HepG2 (cell line): Measurements from ENCODE around the gene DMXL1. TPM values are rescaled to one million over a fixed set of nuclear protein-coding genes. Genes with fewer than 3 reads are reported as not detected.

Experiments used
- ATAC-seq: fragments of 200-7000 bp; cut with Tn5 transposase; 3 replicates; pipeline ENCODE4 v1.9.1; 2020; ENCODE audit warnings: mild to moderate bottlenecking, moderate library complexity
- BruUV-seq: library from RNA; stranded (reverse); fragments of 400-500 nt; replicated peaks from 2 replicates; lab custom pipeline; 2021; lab: Mats Ljungman, UMichigan
- CTCF ChIA-PET: fragments of 300-600 bp; formaldehyde crosslinking; extraction: SDS; loops from one replicate; lab custom pipeline; 2021; ENCODE audit warnings: low total read pairs, inconsistent platforms, low intra/inter-chr PET ratio; lab: Yijun Ruan, JAX
- POLR2A ChIA-PET: fragments of 350-600 bp; sonication (Branson Sonifier 250); formaldehyde crosslinking; loops from one replicate; lab custom pipeline; 2020; ENCODE audit warnings: antibody characterized with exemption, inconsistent platforms; lab: Yijun Ruan, JAX
- DNase-seq: peaks from one replicate; pipeline ENCODE4 v3.0.0-alpha.2; 2015; ENCODE audit warnings: low spot score
- FAIRE-seq: peaks from 3 replicates; lab custom pipeline; 2011; peaks lifted over from hg19 to GRCh38; lab: Jason Lieb, UNC
- H2AFZ ChIP-seq: one replicate; pipeline ENCODE4 v1.6.1; 2011; ENCODE audit warnings: low read length, inconsistent platforms
- H3K27ac ChIP-seq: fragments of 300-600 bp; 3 replicates; pipeline ENCODE4 v1.8.0; 2011; ENCODE audit warnings: mixed run types, mild to moderate bottlenecking, mixed read lengths, low read length, inconsistent platforms; ENCODE audit not compliant: insufficient read depth; ENCODE audit errors: extremely low read length
- H3K27me3 ChIP-seq, 2 experiments: fragments of 200-600 bp in 1 of 2; 2 replicates in 1 of 2; 3 replicates in 1 of 2; pipeline versions ENCODE4 v1.6.0 to v1.8.0; 2011; ENCODE audit warnings: low read length in 2 of 2, mild to moderate bottlenecking in 2 of 2, moderate library complexity in 2 of 2, inconsistent platforms in 1 of 2; ENCODE audit not compliant: insufficient read depth in 2 of 2, control insufficient read depth in 1 of 2
- H3K36me3 ChIP-seq, 2 experiments: fragments of 200-600 bp in 1 of 2; replicated peaks in 1 of 2; 2 replicates in 1 of 2; 3 replicates in 1 of 2; pipeline versions ENCODE4 v1.5.1 to v1.8.0; 2011; ENCODE audit warnings: low read length in 2 of 2, inconsistent platforms in 1 of 2; ENCODE audit not compliant: insufficient read depth in 2 of 2, control insufficient read depth in 1 of 2
- H3K4me1 ChIP-seq: 2 replicates; pipeline ENCODE4 v1.5.1; 2012; ENCODE audit warnings: low read length, inconsistent platforms; ENCODE audit not compliant: insufficient read depth
- H3K4me2 ChIP-seq: 2 replicates; pipeline ENCODE4 v1.6.0; 2011; ENCODE audit warnings: low read depth, low read length, inconsistent platforms
- H3K4me3 ChIP-seq, 3 experiments: fragments of 200-600 bp in 1 of 3; sonication (generic), shearing (Covaris generic) in 1 of 3; replicated peaks in 1 of 3; 2 replicates each; pipeline ENCODE4 v1.5.1; 2011 to 2016; ENCODE audit warnings: low read length in 3 of 3, inconsistent platforms in 2 of 3, low read depth in 2 of 3, mild to moderate bottlenecking in 2 of 3, control low read depth in 1 of 3, mixed read lengths in 1 of 3; ENCODE audit not compliant: insufficient read depth in 1 of 3
- H3K79me2 ChIP-seq: one replicate; pipeline ENCODE4 v1.6.1; 2011; ENCODE audit warnings: low read length, inconsistent platforms; ENCODE audit not compliant: insufficient read depth
- H3K9ac ChIP-seq: 2 replicates; pipeline ENCODE4 v1.6.0; 2011; ENCODE audit warnings: mild to moderate bottlenecking, low read depth, low read length, inconsistent platforms; ENCODE audit not compliant: insufficient read depth
- H3K9me3 ChIP-seq: 2 replicates; pipeline ENCODE4 v1.5.1; 2012; ENCODE audit warnings: mild to moderate bottlenecking, low read length
- H4K20me1 ChIP-seq: 2 replicates; pipeline ENCODE4 v1.6.0; 2011; ENCODE audit warnings: inconsistent platforms, mild to moderate bottlenecking, low read length, moderate library complexity; ENCODE audit not compliant: insufficient read depth
- RARG ChIP-seq: sonication (generic); formaldehyde crosslinking; IDR thresholded peaks from 2 replicates; pipeline ENCODE4 v1.4.0; 2020; ENCODE audit warnings: low read depth, mild to moderate bottlenecking, missing genetic modification reagents
- ZKSCAN5 ChIP-seq: sonication (generic); formaldehyde crosslinking; IDR thresholded peaks from 2 replicates; pipeline ENCODE4 v1.5.1; 2020; ENCODE audit warnings: mild to moderate bottlenecking, missing genetic modification reagents
- ZNF292 ChIP-seq: sonication (generic); formaldehyde crosslinking; IDR thresholded peaks from 2 replicates; pipeline ENCODE4 v1.8.1; 2022; ENCODE audit warnings: mild to moderate bottlenecking, low read depth, missing genetic modification reagents, borderline replicate concordance
- WGBS: methylation state at CpG from one replicate; pipeline ENCODE4 v1.1.6; 2017; ENCODE audit warnings: low lambda C conversion rate; 5-methylcytosine and 5-hydroxymethylcytosine counted together
- in situ Hi-C: cut with HindIII; loops from 2 replicates; pipeline ENCODE4 v1.10.0; 2017; ENCODE audit warnings: low pct_unique_long_range_greater_than_20kb; ENCODE audit not compliant: extremely low pct_ligation_motif_present
- intact Hi-C: fragments of 100-400 bp; cut with micrococcal nuclease; formaldehyde crosslinking; loops from one replicate; pipeline ENCODE4 v1.10.0; 2022; ENCODE audit not compliant: unreplicated experiment
- polyA plus RNA-seq, 8 experiments: library from polyadenylated mRNA; depleted of rRNA in 3 of 8; stranded (reverse) in 7 of 8; unstranded in 1 of 8; fragments of >200 nt; fragmentation: Illumina TruSeq in 4 of 8; extraction: Trizol in 4 of 8; gene quantifications; 2 replicates each; pipeline versions ENCODE4 v1.2.1 to v1.2.3, GENCODE V29; 2011 to 2016; ENCODE audit warnings: low read depth in 4 of 8, missing spikeins in 1 of 8, mixed read lengths in 1 of 8; ENCODE audit not compliant: insufficient read depth in 1 of 8
- total RNA-seq, 5 experiments: library from RNA; depleted of rRNA; stranded (reverse); fragments of >200 nt; fragmentation: Illumina TruSeq; extraction: Trizol; gene quantifications; 2 replicates each; pipeline ENCODE4 v1.2.3, GENCODE V29; 2016; ENCODE audit warnings: low read depth in 1 of 5
- TF ChIP-seq, protein P1 (sequence below): sonication (generic); formaldehyde crosslinking; IDR thresholded peaks from 2 replicates; pipeline ENCODE4 v1.8.1; 2023; ENCODE audit warnings: mild to moderate bottlenecking, inconsistent platforms, moderate library complexity, missing genetic modification reagents, borderline replicate concordance
- TF ChIP-seq, protein P2 (sequence below): IDR thresholded peaks from 2 replicates; pipeline ENCODE4 v1.6.1; 2016; ENCODE audit warnings: mild to moderate bottlenecking
- TF ChIP-seq, protein P3 (sequence below): IDR thresholded peaks from 2 replicates; pipeline ENCODE4 v1.6.1; 2016; ENCODE audit warnings: low read depth, borderline replicate concordance

DMXL1 gene
- total and polyA plus RNA-seq, 2 of the 13 experiments (the other 11 are each of a cell fraction or from before 2014, with no cell fraction given) = 6.9 to 18.6 TPM

DNA sequence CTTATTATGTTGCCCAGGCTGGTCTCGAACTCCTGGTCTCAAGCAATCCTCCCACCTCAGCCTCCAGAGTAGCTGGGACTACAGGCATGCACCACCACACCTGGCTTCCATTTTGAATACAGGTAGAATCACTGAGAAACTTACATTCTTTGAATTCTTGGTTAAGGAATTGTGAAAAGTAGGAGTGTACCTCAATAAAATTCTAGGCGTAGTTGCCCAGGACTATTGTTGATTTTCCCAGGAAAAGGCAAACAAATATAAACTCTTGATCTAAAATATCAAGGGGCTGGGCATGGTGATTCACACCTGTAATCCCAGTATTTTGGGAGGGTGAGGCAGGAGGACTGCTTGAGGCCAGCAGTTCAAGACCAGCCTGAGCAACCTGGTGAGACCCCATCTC is 16.8 kb upstream of the DMXL1 start:
- Histone ChIP-seq H3K27me3 (no peaks in the 10 kb centered on the region), H2AFZ (no peak overlapping the region)
- 63% methylated on average over 2 of the region's 2 CpGs for WGBS
- no peak for DNase-seq
- TF ChIP-seq ZNF292 (CRISPR knock-in tag) (no peak), ZKSCAN5 (no peak), RARG (CRISPR knock-in tag) (no peak)
- TF ChIP-seq, protein P1, sequence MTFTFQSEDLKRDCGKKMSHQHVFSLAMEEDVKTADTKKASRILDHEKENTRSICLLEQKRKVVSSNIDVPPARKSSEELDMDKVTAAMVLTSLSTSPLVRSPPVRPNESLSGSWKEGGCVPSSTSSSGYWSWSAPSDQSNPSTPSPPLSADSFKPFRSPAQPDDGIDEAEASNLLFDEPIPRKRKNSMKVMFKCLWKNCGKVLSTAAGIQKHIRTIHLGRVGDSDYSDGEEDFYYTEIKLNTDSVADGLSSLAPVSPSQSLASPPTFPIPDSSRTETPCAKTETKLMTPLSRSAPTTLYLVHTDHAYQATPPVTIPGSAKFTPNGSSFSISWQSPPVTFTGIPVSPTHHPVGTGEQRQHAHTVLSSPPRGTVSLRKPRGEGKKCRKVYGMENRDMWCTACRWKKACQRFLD = no peak
- TF ChIP-seq, protein P2, sequence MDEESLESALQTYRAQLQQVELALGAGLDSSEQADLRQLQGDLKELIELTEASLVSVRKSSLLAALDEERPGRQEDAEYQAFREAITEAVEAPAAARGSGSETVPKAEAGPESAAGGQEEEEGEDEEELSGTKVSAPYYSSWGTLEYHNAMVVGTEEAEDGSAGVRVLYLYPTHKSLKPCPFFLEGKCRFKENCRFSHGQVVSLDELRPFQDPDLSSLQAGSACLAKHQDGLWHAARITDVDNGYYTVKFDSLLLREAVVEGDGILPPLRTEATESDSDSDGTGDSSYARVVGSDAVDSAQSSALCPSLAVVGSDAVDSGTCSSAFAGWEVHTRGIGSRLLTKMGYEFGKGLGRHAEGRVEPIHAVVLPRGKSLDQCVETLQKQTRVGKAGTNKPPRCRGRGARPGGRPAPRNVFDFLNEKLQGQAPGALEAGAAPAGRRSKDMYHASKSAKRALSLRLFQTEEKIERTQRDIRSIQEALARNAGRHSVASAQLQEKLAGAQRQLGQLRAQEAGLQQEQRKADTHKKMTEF (CRISPR knock-in tag) = no peak
- TF ChIP-seq, protein P3, sequence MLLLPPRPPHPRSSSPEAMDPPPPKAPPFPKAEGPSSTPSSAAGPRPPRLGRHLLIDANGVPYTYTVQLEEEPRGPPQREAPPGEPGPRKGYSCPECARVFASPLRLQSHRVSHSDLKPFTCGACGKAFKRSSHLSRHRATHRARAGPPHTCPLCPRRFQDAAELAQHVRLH (CRISPR knock-in tag) = no peak
- TF ChIP-seq, all 625 proteins: peak for 0
- Histone ChIP-seq H3K4me3 (no peak overlapping the region), H3K4me2 (no peak overlapping the region), H3K27ac (no peak overlapping the region), H3K4me1 (peaks cover 17% of the 10 kb centered on the region), H3K9ac (no peak overlapping the region), H3K79me2 (no peaks in the 10 kb centered on the region), H4K20me1 (no peaks in the 10 kb centered on the region), H3K9me3 (no peaks in the 10 kb centered on the region), H3K36me3 (no peaks in the 10 kb centered on the region)
- ChIA-PET POLR2A (no interaction called here), CTCF (no interaction called here)
- in situ Hi-C loops = no loop called here
- FAIRE-seq = no peak
- ATAC-seq = no peak
- no TSS peak for BruUV-seq
- intact Hi-C loops = no loop called here
